ENCODE results near the gene ITSN1. TPM values are rescaled to one million over a fixed set of nuclear protein-coding genes. Genes with fewer than 3 reads are reported as not detected.
"Not testable (repeated sequence)": the region's sequence is repeated elsewhere in the genome, so short reads cannot be mapped to it uniquely, and the experiment has no call there.

The ITSN1 gene
- total RNA-seq, 1 donor from 2014 or later, result 132 TPM

GRCh38 chr21:33651965-33652680 lies 9.8 kb downstream of the ITSN1 start:
- no peak for DNase-seq (ENCODE audit: low read depth)

DNA sequence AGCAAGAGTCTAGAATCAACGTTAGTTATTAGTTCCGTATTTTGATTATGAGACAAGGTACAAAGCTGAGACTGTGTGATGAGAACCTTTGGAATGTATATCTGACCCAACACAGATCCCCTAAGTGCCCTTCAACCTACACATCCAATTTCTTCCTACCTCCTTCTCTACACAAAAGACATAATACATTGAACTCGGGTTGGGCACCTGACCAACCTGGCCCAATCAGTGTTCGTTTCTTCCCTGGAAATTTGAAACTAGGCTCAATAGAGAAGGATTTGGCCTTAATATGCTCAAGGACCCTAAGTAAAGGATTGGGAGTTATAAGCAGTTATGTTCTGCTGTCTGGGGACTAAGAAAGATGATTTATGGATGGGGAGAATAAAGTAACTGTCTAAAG lies 12.1 kb downstream of the ITSN1 start:
- DNase-seq (ENCODE audit: low read depth), result no peak

DNA sequence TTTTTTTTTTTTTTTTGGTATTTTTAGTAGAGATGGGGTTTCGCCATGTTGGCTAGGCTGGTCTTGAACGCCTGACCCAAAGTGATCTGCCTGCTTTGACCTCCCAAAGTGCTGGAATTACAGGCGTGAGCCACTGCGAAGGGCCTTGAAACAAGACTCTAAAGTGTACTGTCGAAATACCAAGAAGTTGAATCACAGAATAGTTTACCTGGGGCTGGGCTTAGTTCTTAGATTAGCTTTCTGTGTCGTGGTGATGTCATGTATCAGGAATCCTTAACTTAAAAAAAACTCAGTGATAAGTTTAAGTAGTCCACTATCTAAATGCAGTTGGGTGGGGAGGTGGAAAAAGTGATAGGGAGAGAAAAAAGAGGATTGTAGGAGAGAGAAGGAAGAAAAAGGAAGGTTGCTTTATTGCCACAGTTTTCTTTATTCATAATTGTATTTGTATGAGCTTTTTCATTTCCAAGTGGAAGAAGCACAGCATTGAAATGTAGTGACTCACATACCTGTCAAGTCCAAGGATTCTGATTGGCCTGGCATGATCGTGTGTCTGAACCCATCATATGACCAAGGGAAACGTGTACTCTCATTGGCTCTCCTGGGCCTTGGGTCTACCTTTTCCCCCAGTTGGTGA lies 13.4 kb downstream of the ITSN1 start:
- DNase-seq (ENCODE audit: low read depth), result peak; percentile 99

DNA sequence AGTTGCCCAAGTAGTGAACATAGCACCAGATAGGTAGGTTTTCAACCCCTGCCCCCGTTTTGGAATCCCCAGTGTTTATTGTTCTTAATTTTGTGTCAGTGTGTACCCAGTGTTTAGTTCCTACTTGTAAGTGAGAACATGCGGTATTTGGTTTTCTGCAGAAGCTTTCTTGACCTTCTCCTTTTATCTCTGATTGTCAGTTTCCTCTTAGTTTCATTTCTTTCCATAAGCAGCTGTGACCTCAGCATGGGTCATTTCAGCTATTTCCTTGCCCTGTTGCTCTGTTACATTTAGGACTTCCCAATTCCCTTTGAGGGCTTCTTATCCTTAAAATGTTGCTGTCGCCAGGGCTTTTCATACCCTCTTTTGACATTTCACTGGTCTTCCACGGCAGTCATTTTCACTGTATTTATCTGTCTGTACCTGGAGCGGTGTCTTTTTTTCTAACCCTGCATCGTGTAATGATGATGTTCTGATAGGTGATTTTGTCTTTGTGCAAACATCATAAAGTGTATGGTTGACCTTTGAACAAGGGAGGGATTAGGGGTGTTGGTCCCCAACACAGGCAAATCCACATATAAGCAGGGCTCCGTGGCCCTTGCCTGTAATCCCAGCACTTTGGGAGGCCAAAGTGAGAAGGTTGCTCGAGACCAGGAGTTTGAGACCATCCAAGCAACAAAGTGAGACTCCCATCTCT lies 15.0 kb downstream of the ITSN1 start:
- DNase-seq (ENCODE audit: low read depth), result no peak

DNA sequence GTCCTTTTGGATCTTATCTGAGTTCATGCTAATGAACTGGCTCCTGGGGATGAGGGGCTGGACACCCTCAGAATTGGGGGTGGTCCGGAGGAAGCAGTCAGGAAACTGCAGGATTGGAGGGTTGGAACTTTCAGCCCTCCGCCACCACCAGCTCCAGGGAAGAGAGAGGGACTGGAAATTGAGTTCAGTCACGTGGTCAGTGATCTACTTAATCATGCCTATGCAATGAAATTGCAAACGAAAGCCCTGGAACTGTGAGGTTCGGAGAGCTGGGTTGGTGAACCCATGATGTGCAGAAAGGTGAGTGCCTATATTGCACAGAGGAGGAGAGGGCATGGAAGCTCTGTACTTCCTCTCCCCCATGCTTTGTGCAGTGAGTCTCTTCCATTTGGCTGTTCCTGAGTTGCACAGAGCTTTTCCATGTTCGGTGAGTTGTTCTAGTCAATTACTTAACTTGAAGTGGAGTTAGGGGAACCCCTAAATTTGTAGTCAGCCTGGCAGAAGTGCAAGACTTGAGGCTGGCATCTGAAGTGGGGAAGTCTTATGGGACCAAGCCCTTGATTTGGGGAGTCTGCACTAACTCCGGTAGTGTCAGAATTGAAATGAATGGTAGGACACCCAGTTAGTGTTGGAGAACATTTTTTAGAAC lies 16.7 kb downstream of the ITSN1 start:
- DNase-seq (ENCODE audit: low read depth), result no peak

DNA sequence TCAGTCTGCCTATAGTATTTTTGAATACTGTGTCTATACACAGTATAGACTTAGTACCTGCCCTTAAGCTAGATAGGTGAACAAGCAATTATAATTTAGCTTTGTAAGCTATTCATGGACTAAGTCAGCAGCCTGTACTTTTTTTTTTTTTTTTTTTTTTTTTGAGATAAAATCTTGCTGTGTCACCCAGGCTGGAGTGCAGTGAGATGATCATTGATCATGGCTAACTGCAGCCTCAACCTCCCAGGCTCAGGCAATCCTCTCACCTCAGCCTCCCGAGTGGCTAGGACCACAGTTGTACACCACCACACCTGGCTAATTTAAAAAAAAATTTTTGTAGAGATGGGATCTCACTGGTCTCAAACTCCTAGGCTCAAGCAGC lies 17.3 kb downstream of the ITSN1 start:
- DNase-seq (ENCODE audit: low read depth), result no peak

DNA sequence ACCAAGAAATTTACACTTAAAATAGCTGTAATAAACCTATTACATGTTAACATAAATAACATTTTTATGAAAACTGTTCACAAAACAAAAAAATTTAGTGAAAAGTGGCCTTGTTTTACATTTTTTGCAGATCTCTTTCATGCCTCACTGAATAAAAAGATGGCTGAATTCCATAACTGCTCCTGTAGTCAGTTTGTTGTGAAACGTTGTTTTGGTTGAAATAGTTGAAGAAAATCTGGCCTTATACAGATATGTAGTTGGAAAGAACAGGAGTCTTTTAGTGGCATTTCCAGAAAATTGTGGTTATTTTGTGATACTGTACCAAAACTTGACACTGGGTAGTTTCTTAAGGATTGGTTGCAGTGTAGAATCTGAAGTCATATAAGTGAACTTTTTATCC lies 18.1 kb downstream of the ITSN1 start:
- DNase-seq (ENCODE audit: low read depth), result peak; percentile 32

DNA sequence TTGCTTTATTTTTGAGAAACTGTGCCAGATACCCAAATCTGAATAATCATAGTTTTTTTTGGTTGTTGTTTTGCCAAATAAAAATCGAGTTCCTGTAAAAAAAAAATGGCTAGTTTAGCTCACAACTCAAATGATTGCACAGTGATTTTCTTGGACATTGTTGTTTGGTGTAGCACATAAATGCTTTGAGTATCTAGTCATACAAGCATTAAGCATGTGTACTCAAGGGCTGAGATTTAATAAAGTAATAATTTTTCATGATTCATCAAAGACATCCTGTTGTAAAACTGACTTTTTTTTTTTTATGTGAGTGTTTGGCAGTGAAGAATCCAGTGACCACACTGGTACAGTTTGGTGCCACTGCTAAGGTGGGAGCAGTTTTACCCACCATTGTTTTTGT lies 18.8 kb downstream of the ITSN1 start:
- no peak for DNase-seq (ENCODE audit: low read depth)

- DNase-seq (ENCODE audit: low read depth), result no peak
Observed at GRCh38 chr21:33662046-33662445, 19.7 kb downstream of the ITSN1 start.

DNA sequence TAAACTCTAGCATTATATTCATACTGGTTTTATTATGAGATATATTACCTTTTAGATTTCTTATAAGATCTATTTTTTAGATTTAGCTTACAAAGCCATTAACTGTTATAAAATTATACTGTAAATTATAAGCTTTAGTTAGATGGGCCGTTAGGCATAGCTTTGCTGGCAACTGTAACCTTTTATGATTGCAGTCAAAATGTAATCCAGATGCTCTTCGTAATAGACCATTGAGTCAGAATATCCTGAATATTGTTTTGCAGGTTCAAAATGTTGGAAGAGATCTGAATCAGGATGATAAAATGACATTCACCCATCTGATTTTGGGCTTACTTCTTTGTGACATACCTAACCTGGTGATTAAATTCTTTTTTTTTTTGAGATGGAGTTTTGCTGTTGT lies 20.9 kb downstream of the ITSN1 start:
- no peak for DNase-seq (ENCODE audit: low read depth)

DNA sequence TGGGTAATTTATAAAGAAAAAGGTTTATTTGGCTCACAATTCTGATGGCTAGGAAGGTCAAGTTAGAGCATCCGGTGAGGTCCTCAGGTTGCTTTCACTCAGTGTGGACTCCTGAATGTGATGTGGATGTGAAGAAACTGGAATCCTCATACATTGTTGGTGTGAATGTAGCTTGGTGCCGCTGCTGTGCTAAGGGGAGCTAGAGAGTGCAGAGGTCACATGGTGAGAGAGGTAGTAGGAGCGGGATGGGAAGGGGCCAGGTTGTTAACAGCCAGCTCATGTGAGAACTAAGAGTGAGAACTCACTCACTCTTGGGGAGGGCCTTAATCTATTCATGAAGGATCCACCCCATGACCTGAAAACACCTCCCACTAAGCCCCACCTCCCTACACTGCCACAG lies 21.8 kb downstream of the ITSN1 start:
- no peak for DNase-seq (ENCODE audit: low read depth)

DNA sequence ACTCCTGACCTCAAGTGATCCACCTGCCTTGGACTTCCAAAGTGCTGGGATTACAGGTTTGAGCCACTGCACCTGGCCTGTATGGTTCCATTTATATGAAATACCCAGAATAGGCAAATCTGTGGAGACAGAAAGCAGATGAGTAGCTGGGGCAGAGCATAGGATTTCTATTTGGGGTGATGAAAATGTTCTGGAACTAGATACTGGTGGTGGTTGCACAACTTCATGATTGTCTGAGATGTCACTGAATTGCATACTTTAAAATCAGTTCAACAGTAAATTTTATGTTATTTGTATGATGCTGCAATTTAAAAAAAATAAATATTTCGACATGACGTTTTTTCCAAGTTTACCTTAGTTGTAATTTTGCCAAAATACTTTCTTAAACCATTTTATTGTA lies 23.9 kb downstream of the ITSN1 start:
- DNase-seq (ENCODE audit: low read depth), result no peak

DNA sequence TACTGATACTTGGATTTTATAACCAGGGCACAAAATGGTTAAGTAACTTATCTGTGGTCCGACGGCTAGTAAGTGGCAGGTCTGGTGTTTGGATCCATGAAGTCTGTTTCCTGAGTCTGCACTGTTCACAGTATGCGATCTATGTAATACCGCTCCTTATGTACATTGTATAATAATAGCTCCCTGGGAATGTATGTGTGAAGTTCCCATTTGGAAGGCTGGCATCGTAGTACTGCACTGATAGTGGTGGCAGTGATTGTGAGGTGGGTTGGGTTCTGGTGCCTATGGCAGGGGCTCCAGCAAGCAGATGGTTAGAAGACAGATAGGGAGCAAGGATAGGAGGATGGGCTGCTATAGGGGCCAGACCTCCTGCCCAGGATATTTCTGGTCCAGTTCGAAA lies 25.3 kb downstream of the ITSN1 start:
- DNase-seq (ENCODE audit: low read depth), result no peak

- DNase-seq (ENCODE audit: low read depth), result no peak
Observed at GRCh38 chr21:33668180-33668579, 25.9 kb downstream of the ITSN1 start.

- DNase-seq (ENCODE audit: low read depth), result no peak
Observed at GRCh38 chr21:33668620-33669019, 26.3 kb downstream of the ITSN1 start.

DNA sequence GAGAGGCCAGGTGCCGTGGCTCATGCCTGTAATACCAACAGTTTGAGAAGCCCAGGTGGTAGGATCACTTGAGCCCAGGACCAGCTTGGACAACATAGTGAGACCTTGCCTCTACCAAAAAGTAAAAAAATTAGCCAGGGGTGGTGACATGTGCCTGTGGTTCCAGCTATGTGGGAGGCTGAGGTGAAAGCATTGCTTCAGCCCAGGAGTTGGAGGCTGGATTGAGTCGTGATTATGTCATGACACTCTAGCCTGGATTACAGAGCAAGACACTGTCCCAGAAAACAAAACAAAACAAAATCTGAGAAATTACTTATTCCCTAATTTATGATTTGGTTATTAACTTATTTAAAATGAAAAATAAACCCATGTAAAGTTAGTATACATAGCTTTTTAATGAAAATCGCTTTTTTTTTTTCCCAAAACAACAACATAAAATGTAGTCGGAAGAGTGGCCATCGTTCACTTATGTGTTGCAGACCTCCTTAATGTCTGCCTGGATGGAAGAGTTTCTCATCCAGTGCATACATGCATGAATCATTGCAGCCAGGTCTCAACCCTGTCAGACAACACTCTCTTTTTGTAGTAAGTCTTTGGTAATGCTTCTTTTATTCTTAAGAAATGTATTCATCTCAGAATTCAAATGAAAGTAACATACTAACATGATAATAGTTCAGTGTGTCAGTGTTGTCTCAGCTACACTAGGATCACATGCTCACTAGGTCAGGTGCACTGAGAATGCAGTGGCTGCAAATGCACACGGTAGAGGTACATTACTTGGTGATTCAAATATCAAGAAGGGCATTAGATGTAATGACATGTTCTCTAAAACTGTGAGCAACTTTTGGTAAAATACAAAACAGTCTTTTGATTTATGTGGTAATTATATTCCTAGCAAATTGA lies 28.0 kb downstream of the ITSN1 start:
- no peak for DNase-seq (ENCODE audit: low read depth)

- DNase-seq (ENCODE audit: low read depth), result no peak
Observed at GRCh38 chr21:33673473-33673872, 31.2 kb downstream of the ITSN1 start.

- DNase-seq (ENCODE audit: low read depth), result no peak
Observed at GRCh38 chr21:33674226-33674625, 31.9 kb downstream of the ITSN1 start.

DNA sequence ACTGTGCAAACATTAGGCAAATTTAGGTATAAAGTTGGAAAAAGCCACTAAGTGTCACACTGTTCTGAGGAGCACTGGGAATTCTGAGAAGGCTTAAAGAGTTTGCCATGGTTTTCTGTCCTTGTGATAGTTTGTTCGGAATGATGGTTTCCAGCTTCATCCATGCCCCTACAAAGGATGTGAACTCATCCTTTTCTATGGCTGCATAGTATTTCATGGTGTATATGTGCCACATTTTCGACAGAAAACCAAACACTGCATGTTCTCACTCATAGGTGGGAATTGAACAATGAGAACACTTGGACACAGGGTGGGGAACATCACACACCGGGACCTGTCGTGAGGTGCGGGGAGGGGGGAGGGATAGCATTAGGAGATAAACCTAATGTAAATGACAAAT lies 34.4 kb downstream of the ITSN1 start:
- not testable (repeated sequence) for DNase-seq (ENCODE audit: low read depth)

DNA sequence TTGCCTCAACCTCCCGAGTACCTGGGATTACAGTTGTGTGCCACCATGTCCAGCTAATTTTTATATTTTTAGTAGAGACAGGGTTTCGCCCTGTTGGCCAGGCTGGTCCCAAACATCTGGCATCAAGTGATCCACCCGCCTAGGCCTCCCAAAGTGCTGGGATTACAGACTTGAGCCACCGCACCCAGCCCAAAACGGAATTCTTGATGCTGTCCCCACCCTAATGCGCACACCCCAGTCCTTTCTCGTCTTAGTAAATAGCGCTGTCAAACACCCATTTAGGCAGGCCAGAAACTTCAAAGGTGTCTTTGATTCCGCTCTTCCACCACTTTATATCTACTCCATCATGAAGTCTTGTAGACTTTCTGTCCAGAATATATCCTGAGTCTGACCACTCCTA lies 35.1 kb downstream of the ITSN1 start:
- no peak for DNase-seq (ENCODE audit: low read depth)

GRCh38 chr21:33680870-33681269 lies 38.6 kb downstream of the ITSN1 start:
- DNase-seq (ENCODE audit: low read depth), result no peak
